ENCODE results near the gene ATP8A1. TPM values are rescaled to one million over a fixed set of nuclear protein-coding genes. Genes with fewer than 3 reads are reported as not detected.

Gene ATP8A1
- total and polyA plus RNA-seq, 2 of the 8 experiments (the other 6 are each of a cell fraction or from before 2014, with no cell fraction given), result 3.7 to 14.9 TPM

GRCh38 chr4:42458657-42459056 is 198.2 kb downstream of the ATP8A1 start (continued):
- TF ChIP-seq CBX5 (IDR thresholded peaks at IDR 0.05; ENCODE audit: low read depth, low read length) (no peak), MAX (IDR thresholded peaks at IDR 0.05) (no peak)
